ENCODE data around the gene RAB32.
"Not testable (repeated sequence)": the region's sequence is repeated elsewhere in the genome, so short reads cannot be mapped to it uniquely, and the experiment has no call there.

The RAB32 gene

DNA sequence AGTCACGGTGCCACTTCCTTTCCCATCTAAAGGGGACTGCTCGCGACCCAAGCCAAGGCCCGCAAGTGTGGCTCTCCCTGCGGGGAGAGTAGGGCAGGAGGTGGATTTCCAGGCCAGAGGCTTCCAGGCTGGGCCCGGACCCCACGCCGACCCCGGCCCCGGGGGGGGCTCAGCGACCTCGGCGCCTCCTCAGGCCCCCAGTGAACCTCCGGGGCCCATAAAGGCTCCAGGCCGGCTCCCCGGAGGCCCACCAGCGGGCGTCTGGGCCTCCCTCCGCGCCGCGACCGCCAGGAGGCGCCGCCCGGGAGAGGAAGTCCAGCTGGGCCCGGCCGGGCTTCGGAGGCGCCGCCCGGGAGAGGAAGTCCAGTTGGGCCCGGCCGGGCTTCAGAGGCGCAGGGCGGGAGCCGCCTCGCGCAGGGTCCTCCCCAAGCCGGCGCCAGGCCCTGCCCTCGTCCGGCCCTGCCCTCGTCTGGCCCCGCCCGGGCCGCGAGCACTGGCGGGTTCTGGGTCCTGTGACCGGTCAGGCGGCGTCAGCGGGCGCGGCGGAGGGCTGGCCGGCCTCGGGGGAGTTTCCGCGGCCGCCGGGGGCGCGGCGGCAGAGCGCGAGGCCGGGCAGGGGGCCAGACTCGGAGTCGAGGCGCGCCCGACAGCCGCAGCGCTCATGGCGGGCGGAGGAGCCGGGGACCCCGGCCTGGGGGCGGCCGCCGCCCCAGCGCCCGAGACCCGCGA, at the start of gene RAB32:
Gene RAB32, plus strand, starts transcription at position 623 of the 729 bp plus-strand sequence. Its CDS starts 39 bp downstream, at position 662.
- DNase-seq (ENCODE audit: low read depth in 2 of 2, low spot score in 1 of 2), result no peak

DNA sequence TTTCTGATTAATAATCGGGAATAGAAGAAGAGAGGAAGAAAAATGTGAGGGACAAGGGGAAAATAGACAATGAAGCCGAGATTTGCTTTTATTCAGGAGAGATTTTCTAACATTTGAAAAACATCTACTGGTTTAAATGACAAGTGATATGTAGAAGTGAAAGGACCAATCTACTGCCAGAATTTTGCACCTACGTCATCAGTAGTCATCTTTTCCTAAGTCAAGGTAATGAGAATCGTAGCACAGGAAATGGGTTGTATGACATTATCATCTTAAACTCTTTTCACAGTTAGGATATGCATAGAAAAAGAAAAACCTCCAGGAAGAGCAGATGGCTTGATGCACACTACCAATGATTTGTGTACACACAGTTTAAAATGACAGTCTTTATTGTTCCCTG, 45.3 kb upstream of the RAB32 start:
- DNase-seq (ENCODE audit: low read depth in 2 of 2, low spot score in 1 of 2), result no peak

DNA sequence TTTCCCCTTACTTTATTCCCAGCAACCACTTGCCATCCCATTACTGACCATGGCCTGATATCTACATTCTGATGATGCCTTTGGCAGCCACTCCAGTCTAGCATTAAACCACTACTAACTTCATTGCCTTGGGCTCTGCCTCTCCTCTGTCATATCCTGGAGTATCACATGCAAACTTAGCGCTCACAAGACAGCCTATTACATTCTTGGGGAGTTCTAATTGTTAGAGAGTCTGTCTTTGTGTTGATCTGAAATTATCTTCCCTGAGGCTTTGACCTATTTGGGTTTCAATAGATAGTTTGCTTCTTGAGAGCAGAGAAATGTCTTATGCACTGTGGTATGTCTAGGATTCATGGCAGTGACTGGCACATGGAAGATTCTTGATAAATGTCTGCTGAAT, 40.5 kb upstream of the RAB32 start:
- no peak for DNase-seq (ENCODE audit: low read depth in 2 of 2, low spot score in 1 of 2)

DNA sequence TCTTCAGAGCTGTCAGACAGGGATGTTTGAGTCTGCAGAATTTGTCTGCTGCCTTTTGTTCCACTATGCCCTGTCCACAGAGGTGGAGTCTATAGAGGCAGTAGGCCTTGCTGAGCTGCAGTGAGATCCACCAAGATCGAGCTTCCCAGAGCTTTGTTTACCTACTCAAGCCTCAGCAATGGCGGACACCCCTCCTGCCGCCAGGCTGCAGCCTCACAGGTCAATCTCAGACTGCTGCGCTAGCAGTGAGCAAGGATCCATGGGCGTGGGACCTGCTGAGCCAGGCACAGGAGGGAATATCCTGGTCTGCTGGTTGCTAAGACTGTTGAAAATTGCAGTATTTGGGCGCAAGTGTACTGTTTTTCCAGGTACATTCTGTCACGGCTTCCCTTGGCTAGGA, 28.4 kb upstream of the RAB32 start:
- DNase-seq (ENCODE audit: low read depth in 2 of 2, low spot score in 1 of 2), result no peak

DNA sequence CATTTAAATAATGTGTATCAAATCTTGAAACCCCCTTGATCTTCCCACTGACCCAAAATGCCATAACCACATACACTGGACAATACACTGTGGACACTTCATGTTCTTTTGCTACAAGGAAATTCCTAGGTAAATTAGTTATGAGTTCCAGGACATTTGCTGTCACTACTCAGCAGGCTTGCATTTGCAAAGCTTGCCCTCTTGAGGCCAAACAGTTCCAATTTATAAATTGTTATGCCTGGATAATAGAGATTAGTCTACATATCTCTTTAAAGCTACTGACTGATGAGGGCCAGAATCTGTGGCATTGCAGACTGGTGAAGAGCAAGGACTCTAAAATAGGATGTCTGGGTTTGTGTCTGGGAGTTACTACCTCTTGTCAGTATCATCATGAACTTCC, 17.4 kb upstream of the RAB32 start:
- no peak for DNase-seq (ENCODE audit: low read depth in 2 of 2, low spot score in 1 of 2)

DNA sequence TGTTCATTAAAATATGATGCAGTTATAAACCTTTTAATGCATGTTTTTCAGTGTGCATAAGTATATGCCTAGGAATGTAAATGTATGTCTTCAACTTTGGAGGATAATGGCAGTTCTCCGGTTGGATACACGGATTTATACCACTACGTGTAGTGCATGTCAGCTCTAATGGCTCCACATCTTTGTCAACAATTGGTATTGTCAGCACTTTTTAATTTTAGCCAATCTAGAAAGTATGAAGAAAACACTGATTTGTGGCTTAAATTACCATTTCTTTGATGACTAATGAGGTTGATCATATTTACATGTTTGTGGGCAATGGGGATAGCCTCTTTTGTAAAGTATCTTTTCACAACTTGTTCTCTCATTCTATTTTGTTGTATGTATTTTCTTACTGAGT, 10.9 kb upstream of the RAB32 start:
- DNase-seq (ENCODE audit: low read depth in 2 of 2, low spot score in 1 of 2), result no peak

DNA sequence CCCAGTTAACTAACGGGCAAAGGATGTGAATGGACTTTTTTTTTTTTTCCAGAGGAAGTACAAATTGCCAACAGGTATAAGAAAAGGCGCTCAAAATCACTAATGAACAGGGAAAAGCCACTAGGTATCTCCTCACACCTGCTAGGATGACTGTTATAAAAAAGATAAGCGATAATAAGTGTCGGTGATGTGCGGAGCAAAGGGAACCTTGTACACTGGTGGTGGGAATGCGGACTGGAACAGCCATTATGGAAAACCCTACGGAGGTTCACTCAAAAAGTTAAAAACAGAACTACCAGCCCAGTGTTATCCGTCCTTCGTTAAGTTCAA, 787 bp upstream of the RAB32 start:
- no peak for DNase-seq (ENCODE audit: low read depth in 2 of 2, low spot score in 1 of 2)

DNA sequence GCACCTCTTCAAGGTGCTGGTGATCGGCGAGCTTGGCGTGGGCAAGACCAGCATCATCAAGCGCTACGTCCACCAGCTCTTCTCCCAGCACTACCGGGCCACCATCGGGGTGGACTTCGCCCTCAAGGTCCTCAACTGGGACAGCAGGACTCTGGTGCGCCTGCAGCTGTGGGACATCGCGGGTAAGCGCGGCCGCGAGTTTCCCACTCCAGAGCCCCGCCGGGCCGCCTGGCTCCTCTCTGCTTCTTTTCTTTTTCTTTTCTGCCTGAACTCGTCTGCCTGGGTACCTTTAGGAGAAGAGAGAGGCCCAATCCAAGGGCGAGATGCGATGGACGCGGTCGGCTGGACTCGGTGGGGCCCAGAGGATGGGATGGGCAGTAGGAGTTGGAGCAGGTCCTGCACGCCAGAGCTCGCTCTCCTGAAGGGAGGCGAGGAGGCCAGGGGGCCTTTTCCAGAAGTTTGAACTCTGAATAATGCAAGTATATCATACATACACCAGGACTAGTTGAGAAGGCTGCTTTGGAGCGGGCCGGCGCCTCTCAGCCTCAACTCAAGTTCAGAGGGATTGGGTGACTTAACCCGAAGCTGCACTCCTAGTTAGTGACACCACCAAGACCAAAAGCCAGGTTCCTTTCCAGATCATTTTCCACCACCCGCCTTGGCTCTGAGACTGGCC, 445 bp downstream of the RAB32 start:
- DNase-seq (ENCODE audit: low read depth in 2 of 2, low spot score in 1 of 2), result no peak

DNA sequence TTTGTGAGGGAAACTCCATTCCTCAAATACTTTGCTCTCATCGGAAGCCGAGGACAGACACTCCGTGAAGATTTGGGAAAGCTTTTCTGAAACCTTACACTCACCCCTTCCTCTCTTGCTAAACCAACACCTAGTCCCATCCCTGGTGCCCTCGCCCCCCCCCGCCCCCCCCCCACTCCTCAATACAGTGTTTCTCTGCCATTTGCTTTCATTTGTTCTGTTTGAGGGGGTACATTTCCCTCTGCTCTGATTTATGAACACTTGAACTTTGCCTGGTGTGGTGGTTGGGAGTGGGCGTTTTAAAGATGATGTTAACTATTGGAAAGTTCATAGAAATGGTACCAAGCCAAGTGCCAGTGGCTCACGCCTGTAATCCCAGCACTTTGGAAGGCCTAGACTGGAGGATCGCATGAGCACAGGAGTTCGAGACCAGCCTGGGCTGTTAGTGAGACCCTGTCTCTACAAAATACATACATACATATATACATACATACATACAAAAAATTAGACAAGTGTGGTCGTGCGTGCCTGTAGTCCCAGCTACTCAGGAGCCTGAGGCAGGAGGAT, 1.1 kb downstream of the RAB32 start:
- DNase-seq (ENCODE audit: low read depth in 2 of 2, low spot score in 1 of 2), result no peak

DNA sequence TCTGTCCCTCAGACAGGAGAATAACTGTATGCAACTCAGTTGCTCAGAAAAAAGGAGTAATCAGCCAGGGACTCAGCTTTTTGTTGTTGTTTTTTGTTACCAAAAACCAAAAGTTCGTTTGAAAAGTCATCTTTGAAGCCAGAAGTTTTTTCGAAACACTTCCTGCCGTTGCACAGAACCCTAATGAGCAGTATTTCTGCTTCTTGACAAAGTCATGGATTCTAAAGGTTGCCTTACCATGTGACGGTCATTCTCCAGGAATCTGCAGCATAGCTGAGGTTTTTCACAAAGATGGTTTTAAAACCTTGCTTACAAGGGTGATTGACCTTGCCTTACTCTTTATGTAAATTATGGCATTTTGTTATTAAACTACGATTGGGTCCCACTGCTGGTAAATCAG, 1.9 kb downstream of the RAB32 start:
- DNase-seq (ENCODE audit: low read depth in 2 of 2, low spot score in 1 of 2), result no peak

DNA sequence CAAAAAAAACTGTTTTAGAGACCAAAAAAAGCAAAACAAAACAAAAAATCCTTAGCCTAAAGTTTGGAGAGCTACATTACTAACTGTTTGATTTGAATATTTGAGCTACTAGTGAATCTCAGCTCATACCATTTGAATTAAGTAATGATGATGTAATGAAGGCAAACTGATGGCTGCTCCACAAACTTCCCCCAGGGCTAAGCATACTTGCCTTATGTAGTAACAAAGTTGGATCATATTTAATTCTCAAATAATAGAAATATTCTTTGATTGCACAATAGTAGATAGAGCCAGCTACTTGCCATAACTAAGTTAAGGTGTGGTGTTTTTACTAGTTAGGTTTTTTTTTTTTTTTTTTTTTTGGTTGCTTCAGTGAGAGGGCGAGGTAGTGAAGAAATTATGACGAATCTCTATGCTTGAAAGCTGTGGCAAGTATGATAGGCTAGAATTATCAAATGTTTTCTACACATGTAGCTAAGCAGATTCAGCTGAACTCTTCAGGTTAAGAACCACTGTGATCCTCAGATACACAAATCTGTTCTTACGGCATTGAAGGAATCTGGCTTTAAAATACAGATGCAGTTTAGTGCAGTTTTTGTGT, 2.9 kb downstream of the RAB32 start:
- DNase-seq (ENCODE audit: low read depth in 2 of 2, low spot score in 1 of 2), result no peak

DNA sequence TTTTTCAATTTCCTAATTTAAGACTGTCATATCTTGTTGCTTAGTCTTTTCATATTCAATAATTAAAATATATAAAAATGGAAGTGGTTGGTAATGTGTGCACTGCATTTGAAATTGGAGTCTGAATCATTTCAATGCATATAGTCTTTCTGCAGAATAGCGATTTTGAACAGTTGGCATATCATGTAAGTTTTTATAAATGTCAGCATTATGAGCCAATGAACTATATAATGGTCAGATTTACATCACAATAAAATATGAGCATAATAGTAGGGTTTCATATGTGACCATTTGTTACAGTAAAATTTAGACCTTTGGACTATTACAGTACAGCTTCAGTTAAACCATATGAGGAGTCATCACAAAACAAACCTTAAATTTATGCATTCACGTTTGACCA, 4.3 kb downstream of the RAB32 start:
- DNase-seq (ENCODE audit: low read depth in 2 of 2, low spot score in 1 of 2), result no peak

DNA sequence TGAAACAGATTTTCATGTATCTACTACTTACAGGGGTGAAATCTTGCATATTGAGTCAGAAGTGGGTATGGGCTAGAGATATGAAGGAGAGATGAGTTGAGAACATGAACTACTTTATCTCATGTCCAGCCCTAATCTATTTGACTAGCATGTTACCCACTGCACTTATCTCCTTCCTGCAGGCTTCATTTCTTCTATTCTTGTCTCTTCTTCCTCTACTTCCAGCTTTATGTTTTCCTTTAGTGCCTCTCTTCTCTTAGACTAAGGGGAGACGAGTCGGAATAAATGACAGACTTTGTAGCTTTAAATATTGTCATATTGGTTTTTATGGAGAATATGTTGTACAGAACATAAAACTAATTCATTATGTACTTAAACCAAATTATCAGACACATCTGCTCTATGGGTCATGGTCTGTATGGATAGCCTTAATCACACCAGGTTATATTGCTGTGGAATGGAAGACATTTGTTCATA, 5.3 kb downstream of the RAB32 start:
- DNase-seq (ENCODE audit: low read depth in 2 of 2, low spot score in 1 of 2), result no peak

DNA sequence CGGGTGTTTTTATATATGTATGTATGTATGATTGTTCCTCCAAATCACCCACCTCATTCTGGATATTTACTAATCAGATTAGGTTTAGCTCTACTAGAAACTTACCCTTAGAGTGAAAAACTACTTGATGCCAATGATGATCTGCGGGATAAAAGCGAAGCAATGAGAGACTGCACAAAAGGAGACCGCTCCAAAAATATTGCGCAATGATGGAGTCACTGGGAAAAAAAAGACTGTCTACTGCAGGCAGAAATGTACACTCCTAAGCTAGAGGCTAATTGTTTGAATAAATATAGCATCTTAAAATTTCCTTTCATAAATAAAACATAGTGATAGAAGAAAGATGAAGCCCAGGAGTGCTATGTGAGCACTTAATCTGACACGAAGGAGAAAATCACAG, 7.3 kb downstream of the RAB32 start:
- no peak for DNase-seq (ENCODE audit: low read depth in 2 of 2, low spot score in 1 of 2)

DNA sequence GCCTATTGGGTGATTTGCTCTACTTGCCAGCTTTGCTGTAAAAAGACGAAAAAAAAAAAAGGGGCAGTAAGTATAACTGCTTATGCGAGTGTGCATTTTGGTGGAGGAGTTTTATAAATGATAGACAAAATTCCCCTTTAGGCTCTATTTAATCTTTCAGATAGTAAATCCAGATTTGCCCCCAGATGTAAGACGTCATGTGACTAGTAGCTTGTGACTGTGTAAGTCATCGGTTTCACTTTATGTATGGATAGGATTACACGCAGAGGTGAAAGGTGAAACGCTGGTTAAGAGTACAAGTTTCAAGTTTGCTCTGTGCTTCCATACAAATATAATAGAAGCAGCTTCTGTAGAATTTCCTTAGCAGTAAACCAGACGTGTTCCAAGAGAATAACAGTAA, 7.9 kb downstream of the RAB32 start:
- no peak for DNase-seq (ENCODE audit: low read depth in 2 of 2, low spot score in 1 of 2)

DNA sequence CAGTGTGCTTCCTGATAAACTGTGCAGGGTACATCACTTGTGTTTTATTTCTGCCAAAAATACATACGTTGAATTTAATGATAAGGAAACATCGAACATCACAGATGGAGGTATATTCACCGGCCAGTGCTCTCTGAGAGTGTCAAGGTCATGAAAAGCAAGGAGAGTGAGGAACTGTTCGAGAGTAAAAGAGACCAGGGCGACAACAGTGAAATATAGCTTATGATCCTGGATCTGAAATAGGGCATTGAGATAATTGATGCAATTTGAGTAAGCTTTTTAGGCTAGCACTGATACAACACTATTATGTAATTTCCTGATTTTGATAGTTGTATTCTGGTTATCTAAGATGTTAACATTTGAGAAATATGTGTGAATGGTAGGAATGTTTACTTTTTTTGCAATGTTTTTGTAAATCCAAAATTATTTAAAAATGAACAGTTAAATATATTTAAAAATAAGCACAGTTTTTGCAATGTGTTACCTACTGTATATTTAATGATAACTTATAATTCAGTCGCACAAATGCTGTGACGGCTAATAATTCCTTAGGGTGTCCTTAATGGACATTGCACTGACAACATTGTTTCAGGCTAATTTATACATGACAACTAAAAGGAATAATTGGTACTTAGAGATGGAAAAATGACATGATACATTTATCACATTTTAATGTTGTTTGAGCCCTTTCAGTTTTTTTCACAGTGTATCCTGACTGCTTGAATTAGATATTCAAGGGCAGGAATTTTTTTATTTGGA, 9.9 kb downstream of the RAB32 start:
- no peak for DNase-seq (ENCODE audit: low read depth in 2 of 2, low spot score in 1 of 2)

DNA sequence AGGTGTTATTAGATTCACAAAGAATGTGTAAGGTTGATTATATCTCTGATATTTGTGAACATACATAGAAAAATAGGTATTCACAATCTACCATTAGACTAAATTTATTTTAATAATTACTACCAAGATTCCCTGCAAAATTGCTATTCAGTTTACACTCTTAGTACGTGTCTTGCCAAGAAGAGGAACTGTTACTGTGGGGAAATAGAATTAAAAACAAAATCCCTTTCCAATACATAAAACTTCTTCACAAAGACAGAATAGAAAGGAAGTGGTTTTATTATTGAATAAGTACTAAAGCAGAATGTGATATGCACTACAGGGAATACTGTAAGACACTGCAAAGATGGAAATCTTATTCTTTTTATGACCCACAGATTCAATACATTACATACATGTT, 17.0 kb downstream of the RAB32 start:
- DNase-seq (ENCODE audit: low read depth in 2 of 2, low spot score in 1 of 2), result no peak

DNA sequence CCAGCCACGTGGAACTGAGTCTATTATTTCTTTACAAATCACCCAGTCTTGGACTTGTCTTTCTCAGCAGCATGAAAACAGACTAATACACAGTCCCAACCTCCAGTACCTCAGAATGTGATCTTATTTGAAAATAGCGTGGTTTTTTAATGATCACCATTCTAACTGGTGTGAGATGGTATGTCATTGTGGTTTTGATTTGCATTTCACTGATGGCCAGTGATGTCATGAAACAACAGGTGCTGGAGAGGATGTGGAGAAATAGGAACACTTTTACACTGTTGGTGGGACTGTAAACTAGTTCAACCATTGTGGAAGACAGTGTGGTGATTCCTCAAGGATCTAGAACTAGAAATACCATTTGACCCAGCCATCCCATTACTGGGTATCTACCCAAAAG, 23.0 kb downstream of the RAB32 start:
- DNase-seq (ENCODE audit: low read depth in 2 of 2, low spot score in 1 of 2), result not testable (repeated sequence)

DNA sequence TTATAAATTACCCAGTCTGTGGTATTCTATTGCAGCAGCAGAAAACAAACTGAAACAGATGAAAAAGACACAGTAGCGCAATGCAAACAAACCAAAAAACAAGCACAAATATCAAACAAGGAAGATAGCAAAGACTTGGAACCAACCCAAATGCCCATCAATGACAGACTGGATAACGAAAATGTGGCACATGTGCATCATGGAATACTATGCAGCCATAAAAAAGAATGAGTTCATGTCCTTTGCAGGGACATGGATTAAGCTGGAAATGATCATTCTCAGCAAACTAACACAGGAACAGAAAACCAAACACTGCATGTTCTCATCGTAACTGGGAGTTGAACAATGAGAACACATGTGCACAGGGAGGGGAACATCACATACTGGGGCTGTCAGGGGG, 25.0 kb downstream of the RAB32 start:
- not testable (repeated sequence) for DNase-seq (ENCODE audit: low read depth in 2 of 2, low spot score in 1 of 2)

DNA sequence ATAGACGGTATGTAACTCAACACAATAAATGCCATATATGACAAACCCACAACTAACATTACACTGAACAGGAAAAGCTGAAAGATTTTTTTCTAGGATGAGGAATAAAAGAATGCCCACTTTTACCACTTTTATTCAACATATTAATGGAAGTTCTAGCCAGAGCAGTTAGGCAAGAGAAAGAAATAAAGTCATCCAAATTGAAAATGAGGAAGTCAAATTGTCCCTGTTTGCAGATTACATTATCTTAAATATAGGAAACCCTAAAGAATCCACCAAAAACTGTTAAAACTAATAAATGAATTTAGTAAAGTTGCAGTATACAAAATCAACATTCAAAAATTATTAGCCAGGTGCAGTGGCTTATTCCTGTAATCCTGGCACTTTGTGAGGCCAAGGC, 30.6 kb downstream of the RAB32 start:
- no peak for DNase-seq (ENCODE audit: low read depth in 2 of 2, low spot score in 1 of 2)

DNA sequence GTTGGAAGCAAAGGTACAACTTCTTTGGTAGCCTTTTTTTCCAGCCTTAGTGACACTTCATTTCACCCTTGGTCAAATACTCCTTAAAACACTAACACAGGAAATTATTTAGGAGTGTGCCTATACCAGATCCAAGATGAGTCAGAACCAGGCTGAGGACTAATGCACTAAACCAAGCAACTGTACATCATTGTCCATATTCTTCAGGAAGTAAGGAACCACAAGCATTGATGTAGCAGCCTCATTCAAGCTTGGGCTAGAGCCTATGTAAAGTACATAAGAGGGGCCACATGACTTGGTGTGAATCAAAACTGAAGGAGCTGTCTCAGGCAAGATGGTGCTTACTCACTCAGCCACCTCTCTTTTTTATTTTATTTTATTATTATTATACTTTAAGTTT, 34.4 kb downstream of the RAB32 start:
- DNase-seq (ENCODE audit: low read depth in 2 of 2, low spot score in 1 of 2), result no peak

DNA sequence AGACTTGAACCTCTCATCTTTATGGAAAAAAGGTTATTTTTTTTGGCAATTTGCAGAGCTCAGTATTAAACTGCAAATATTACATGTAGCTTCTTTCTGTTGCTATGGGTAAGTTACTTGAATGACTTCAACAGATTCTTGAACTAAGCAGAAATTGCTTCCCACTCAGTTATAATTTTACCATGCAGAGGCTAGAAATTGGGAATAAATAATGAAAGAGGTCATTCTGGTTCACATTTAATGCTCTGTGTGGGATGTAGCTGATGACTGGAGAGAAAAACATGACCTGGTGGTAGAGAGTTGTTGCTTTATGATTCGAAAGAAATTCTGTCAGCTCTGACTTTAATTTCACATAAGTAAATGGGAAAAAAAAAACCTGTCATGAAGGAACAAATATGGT, 38.3 kb downstream of the RAB32 start:
- DNase-seq (ENCODE audit: low read depth in 2 of 2, low spot score in 1 of 2), result no peak

Measured in stimulated activated CD8-positive, alpha-beta memory T cell treated with anti-CD3 and anti-CD28 coated beads, Interleukin-4, amount 100 ng/mL, for 4 hours (primary cell).